SK-N-SH treated with all-trans-retinoic acid at 6 μM for 48 hours (cell line): ENCODE measurements around the gene CST7.

ENCODE experiments used
- PPARA ChIP-seq: fragments of 250-450 bp; sonication (Bioruptor Pico); IDR thresholded peaks from 2 replicates; pipeline ENCODE4 v1.5.0; 2020; ENCODE audit warnings: mild to moderate bottlenecking, borderline replicate concordance
- SNAI2 ChIP-seq: fragments of 250-450 bp; sonication (Bioruptor Pico); IDR thresholded peaks from 2 replicates; pipeline ENCODE4 v1.5.0; 2020; ENCODE audit warnings: mild to moderate bottlenecking, moderate library complexity
- TOX ChIP-seq: fragments of 250-450 bp; sonication (Bioruptor Pico); IDR thresholded peaks from 2 replicates; pipeline ENCODE4 v1.8.0; 2021; ENCODE audit warnings: mild to moderate bottlenecking, moderate library complexity, borderline replicate concordance
- ZFP30 ChIP-seq: fragments of 450-650 bp; formaldehyde crosslinking; IDR thresholded peaks from 2 replicates; pipeline ENCODE4 v1.5.0; 2022; ENCODE audit warnings: mild to moderate bottlenecking, moderate library complexity
- TF ChIP-seq, protein P1 (sequence below): fragments of 250-450 bp; sonication (Bioruptor Pico); IDR thresholded peaks from 2 replicates; pipeline ENCODE4 v1.8.0; 2020; ENCODE audit warnings: mild to moderate bottlenecking, moderate library complexity, borderline replicate concordance
- TF ChIP-seq, protein P2 (sequence below): fragments of 250-450 bp; sonication (Bioruptor Pico); IDR thresholded peaks from 2 replicates; pipeline ENCODE4 v1.5.1; 2020; ENCODE audit warnings: low read depth, mild to moderate bottlenecking, moderate library complexity

DNA sequence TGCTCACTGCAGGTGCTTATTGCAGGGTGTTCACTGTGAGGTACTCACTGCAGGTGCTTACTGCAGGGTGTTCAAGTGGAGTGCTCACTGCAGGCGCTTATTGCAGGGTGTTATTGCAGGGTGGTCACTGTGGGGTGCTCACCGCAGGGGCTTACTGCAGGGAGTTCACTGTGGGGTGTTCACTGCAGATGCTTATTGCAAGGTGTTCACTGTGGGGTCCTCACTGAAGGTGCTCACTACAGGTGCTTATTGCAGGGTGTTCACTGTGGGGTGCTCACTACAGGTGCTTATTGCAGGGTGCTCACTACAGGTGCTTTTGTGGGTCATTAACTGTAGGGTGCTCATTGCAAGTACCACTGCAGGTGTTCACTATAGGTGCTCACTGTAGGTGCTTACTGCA lies 23.3 kb downstream of the CST7 start:
- TF ChIP-seq TOX (CRISPR knock-in tag) (no peak), ZFP30 (CRISPR knock-in tag) (no peak), SNAI2 (CRISPR knock-in tag) (no peak), PPARA (CRISPR knock-in tag) (no peak)
- TF ChIP-seq, protein P1, sequence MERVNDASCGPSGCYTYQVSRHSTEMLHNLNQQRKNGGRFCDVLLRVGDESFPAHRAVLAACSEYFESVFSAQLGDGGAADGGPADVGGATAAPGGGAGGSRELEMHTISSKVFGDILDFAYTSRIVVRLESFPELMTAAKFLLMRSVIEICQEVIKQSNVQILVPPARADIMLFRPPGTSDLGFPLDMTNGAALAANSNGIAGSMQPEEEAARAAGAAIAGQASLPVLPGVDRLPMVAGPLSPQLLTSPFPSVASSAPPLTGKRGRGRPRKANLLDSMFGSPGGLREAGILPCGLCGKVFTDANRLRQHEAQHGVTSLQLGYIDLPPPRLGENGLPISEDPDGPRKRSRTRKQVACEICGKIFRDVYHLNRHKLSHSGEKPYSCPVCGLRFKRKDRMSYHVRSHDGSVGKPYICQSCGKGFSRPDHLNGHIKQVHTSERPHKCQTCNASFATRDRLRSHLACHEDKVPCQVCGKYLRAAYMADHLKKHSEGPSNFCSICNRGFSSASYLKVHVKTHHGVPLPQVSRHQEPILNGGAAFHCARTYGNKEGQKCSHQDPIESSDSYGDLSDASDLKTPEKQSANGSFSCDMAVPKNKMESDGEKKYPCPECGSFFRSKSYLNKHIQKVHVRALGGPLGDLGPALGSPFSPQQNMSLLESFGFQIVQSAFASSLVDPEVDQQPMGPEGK (CRISPR knock-in tag), result no peak
- TF ChIP-seq, protein P2, sequence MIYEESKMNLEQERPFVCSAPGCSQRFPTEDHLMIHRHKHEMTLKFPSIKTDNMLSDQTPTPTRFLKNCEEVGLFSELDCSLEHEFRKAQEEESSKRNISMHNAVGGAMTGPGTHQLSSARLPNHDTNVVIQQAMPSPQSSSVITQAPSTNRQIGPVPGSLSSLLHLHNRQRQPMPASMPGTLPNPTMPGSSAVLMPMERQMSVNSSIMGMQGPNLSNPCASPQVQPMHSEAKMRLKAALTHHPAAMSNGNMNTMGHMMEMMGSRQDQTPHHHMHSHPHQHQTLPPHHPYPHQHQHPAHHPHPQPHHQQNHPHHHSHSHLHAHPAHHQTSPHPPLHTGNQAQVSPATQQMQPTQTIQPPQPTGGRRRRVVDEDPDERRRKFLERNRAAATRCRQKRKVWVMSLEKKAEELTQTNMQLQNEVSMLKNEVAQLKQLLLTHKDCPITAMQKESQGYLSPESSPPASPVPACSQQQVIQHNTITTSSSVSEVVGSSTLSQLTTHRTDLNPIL (CRISPR knock-in tag), result no peak
